GM12874 (cell line): ENCODE data around the gene RSPO1.

Experiments
- TF ChIP-seq, protein P1 (sequence below): IDR thresholded peaks from 2 replicates; pipeline ENCODE4 v1.5.1; 2011; ENCODE audit warnings: low read depth, mild to moderate bottlenecking, control low read depth, low read length, moderate library complexity; ENCODE audit not compliant: insufficient read depth

Gene RSPO1

GRCh38 chr1:37612186-37612585, 22.5 kb downstream of the RSPO1 start:
- TF ChIP-seq, protein P1, sequence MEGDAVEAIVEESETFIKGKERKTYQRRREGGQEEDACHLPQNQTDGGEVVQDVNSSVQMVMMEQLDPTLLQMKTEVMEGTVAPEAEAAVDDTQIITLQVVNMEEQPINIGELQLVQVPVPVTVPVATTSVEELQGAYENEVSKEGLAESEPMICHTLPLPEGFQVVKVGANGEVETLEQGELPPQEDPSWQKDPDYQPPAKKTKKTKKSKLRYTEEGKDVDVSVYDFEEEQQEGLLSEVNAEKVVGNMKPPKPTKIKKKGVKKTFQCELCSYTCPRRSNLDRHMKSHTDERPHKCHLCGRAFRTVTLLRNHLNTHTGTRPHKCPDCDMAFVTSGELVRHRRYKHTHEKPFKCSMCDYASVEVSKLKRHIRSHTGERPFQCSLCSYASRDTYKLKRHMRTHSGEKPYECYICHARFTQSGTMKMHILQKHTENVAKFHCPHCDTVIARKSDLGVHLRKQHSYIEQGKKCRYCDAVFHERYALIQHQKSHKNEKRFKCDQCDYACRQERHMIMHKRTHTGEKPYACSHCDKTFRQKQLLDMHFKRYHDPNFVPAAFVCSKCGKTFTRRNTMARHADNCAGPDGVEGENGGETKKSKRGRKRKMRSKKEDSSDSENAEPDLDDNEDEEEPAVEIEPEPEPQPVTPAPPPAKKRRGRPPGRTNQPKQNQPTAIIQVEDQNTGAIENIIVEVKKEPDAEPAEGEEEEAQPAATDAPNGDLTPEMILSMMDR, result no peak

DNA sequence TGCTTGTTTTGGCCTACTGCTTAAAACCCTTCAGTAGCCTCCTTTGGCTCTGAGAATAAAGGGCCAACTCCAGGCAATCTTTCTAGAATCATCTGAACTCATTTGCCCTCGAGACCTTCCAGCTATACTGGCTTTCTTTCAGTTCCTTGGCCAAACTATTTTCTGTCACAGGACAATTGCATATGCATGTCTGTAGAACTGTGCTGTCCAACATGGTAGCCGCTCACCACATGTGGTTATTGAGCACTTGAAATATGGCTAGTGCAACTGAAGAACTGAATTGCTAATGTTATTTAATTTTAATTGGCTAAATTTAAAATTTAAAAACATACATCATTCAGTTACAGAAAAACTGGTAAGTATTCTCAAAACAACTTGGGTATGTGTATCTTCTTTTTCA, 24.7 kb downstream of the RSPO1 start:
- TF ChIP-seq, protein P1, result no peak

DNA sequence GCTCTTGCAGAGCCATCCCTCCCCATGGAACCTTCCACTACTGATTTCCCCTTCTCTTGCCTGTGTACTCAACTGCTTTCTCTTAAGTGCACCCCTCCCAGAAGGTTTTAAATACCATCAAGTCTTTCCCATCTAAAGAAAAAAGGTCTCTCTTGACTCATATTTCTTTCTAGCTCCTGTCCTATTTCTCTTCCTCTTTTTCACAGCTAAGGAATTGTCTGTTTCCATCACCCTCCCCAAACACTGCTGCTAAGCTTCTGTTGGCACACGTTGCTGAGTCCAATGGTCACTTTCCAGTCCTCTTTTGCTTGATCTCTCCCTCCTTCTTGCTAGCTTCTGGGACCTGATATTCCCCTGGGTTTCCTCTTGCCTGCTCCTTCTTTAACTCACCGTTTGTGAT, 25.7 kb downstream of the RSPO1 start:
- TF ChIP-seq, protein P1, result no peak

DNA sequence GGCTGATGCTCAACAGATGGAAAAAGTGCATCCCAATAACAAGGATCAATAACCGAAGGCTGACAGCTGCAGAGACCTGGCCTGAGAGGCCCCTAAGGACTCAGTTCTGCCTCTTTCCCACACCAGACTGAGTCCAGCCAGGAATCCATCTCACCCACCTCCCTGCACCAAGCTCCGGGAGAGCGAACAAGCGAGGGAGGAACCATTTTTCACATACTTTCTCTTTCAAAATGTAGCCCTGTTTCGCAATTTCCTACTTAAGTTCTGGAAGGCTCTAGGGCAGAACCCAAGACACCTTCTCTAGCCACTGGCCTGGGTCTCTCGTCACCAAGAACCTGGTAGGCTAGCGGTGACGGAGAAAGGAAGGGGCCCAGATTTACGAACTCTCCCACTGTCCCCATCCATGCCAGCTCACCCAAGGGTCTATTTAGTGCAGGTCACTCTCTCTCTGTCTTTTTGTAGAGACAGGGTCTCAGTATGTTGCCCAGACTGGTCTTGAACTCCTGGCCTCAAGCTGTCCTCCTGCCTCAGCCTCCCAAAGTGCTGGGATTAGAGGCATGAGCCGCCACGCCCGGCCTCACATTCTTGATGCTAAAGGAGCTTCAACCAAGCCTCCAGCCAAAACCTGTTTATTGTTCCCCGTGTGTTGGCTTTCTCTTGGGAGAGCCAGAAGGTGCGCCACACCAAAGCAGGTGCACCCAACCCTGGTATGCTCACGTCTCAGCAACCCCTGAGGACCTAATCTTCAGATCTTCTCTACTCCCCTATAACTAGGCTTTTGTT, 28.0 kb downstream of the RSPO1 start:
- TF ChIP-seq, protein P1, result no peak

DNA sequence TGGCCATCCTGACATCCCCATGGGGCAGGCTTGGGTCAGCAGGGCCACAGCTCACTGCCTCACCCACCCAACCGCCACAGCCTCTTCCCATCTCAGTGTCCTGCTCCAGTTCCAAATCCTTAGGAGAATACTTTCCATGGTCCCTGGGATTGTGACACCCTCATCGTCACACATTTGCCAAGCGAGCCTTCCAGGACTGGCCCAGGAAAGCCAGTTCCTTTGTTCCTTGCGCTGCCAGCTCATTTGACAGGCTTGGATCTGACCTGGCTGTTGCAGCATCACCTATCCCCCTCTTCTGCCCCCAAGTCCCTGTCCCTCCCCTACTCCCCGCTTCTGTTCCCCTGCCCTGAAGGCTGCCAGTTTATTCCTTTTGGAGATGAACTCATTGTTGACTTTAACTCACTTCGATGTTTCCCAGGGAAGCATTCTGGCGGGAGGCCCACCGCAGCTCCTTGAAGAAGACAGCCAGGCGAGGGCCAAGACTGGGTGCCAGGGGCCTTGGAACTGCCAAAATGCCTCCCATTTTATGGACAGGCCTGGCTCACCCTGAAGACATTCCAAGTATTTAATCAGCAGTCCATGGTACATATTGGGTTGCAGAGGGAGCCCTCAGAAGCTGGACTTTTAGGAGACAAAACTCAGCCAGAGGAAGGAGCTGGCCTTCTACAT, 28.8 kb downstream of the RSPO1 start:
- TF ChIP-seq, protein P1, result no peak

DNA sequence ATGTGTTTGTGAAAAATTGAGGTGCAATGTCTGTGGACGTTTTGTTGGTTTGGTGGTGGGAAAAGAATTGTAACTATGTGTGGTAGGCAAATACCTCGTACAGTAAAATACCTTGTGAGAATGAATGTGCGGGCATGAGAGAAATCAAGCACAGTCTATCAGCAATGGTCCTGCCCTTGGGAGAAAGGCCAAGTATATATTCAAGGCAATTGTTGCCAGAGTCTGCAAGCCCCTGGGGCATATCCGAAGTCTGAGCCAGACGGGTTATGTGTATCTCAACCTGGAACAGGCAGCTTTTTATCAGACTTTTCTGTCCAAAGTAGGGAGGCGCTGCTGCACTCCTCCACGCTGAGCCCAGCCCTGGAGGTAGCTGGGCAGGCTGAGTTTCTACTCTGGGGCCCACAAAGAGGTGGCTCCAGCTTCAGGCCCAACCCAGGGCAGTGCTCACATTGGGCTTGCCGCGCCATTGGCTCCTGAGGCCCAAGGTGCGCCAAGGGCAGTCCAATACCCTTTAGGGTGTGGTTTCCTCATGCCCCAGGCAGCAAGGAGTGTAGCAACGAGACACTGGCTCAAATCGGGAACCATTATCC, 29.5 kb downstream of the RSPO1 start:
- TF ChIP-seq, protein P1, result no peak
